GM19099 (cell line): ENCODE measurements around the gene ATP2B3.

Experiments
- POLR2A ChIP-seq: IDR thresholded peaks from 3 replicates; pipeline ENCODE4 v1.6.1; 2011; ENCODE audit warnings: low read depth; ENCODE audit not compliant: insufficient read length; ENCODE audit errors: extremely low read depth

ATP2B3 gene

GRCh38 chrX:153611298-153612095, 94.1 kb downstream of the ATP2B3 start:
- TF ChIP-seq POLR2A: no peak

- no peak for TF ChIP-seq POLR2A
Measured at GRCh38 chrX:153612413-153612812, 95.0 kb downstream of the ATP2B3 start.

GRCh38 chrX:153614818-153615217, 97.4 kb downstream of the ATP2B3 start:
- no peak for TF ChIP-seq POLR2A

GRCh38 chrX:153620576-153620975, 103.1 kb downstream of the ATP2B3 start:
- no peak for TF ChIP-seq POLR2A

- TF ChIP-seq POLR2A: no peak
Measured at GRCh38 chrX:153621949-153622598, 104.6 kb downstream of the ATP2B3 start.

DNA sequence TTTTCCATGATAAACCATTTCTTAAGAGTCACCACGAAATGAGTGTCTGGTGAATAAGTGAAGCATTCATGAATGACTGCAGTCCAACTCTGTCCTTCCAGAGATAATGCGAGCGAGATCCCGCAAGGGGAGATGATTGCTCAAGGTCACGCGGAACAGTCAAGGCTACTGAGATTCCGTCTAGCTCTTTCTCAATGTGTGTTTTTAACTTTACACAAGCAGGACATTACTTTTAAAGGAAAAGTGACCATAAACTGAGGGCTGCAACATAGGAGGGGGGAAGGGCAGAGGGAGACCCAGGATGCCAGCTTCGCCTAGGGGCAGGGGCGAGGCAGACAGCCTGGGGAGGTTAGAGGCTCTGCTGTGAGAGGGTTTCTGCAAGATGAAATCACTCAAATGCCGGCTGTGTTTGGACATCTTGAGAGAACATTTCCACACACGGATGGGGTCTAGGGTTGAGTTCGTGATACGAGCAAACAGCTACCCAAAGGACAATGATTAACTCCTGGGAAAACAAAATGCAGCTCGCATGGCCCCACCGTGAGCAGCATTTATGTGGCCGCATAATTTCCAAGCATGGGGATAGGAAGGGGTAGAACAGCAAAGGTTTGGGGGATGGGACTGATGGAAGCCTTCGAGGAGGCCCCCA, 105.3 kb downstream of the ATP2B3 start:
- no peak for TF ChIP-seq POLR2A

- no peak for TF ChIP-seq POLR2A
Measured at GRCh38 chrX:153623310-153624029, 106.0 kb downstream of the ATP2B3 start.

DNA sequence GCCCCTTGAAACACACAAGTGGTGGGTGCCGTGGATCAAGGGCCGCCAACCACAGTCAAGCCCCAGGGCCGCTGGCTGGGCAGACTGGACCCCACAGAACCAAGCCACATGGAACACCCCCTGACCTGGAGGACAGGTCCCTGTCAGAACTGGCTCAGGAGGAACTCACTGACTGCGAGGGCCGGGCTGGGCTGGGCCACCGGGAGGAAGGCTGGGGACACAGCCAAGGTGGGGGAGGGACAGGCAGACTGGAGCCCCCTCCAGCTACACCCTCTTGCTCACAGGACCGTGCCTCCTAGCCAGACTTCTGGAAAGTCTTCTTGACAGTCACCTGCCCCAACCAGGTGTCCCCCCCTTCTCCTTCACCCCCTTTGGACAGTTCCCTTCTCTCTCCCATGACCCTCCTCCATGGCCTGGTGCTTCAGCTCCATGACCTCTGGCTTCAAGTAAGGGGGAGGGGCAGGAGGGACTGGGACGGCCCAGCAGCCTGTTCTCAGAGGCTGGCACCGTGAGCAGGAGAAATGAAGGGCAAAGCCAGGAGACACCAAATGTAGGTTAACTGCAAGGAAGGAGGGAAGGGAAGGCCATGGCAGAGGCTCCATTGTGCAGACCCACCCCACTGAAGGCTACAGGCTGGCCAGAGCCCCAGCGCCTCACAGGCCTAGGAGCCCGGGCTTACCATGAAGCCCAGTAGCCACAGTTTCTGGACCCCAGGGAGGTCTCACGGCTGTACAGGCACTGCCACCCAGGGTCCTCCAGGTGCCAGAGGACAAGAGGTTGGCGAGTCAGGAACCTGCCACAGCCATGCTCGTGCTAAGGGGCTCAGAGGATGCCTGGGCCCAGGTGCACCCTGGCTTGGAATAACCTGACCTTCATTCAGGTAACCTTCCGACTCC, 107.0 kb downstream of the ATP2B3 start:
- no peak for TF ChIP-seq POLR2A

DNA sequence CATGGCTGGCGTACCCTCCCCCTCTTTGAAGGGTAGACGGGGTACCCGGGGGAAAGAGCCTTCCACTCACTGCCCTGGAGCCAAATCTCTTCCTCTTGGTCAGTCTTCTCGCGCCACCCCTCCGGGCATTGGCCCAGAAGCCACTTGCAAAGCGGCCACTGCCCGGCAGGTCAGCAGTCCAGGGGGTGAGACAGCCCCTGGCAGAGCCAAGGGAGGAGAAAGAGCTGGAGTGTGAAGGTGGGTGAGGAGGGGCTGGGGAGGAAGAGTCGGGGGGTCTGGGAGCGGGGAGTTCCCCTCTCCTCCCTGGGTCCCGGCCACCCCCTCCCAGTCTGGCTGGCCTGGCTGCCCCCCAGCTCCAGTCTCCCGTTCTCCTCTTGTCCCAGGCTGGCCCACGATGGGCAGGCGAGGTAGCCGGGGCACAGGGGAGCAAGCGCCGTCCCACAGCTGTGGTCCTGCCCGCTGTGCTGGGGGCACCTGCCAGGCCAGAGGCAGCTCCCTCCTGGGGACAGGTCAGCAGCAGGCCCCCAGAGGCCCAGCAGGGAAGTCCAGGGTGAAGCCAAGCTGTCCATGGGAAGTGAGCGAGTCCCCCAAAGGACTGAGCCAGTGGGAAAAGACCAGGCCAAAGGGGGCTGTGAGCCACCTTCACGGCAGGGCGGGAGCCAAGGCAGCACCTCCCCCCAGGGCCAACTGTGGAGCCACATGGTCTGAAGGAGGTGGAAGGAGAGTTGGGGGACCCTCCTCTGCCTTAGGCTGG, 108.0 kb downstream of the ATP2B3 start:
- no peak for TF ChIP-seq POLR2A

- no peak for TF ChIP-seq POLR2A
Measured at GRCh38 chrX:153626025-153626633, 108.7 kb downstream of the ATP2B3 start.

DNA sequence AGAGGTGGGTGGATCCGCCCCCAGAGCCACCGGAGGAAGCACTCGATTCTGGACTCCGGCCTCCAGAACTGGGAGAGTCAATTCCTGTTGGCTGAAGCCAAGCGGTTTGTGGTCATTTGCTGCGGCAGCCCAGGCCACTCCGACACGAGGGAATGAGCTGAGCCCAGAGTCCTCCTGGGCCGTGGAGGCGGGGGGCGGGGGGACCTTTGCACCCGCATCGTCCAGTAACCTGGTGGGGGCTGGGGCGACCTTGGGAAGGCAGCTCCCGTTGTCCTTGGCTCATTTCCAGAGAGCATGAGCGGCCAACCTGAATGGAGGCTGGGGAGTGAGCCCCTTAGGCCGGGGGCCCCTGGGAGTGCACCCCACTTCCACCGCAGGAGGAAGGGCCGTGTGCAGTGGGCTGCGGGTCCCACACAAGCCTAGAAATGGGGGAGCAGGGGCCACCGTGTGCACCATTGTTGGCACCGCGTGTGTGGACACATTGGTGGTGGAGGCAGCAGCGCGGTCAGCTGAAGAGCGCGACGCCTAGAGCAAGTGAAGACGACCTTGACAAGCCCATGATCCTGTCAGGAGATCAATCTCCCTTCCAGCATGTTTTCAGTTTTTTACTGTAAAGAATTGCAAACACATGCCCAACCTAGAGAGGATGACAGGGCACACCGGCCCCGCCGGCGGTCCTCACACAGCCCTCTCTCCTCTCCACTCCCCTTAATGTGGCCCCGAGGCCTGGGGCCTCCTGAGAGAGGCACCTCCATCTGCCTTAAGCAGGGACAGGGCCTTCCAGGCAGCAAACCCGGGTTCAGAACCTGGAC, 109.6 kb downstream of the ATP2B3 start:
- TF ChIP-seq POLR2A: no peak

DNA sequence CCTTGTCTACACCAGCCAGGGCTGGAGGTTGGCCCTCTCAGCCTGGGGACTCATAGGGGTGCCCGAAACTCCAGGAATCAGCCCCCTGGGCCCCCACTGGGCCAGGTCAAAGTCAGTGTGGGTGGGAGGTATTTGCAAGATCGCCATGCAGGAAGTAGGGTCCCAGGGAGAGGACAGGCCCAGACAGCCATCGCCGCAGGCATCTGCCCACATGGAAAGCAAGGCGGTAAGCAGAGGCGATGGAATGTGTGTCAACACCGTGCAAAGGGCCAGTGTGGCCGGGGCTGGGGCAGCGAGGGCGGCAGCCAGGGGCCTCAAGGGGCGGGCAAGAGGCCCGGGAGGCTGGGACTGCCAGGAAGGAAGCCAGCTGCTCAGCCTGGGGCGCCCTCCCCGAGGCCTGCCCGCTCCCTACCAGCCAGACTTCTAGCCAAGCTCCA, 110.3 kb downstream of the ATP2B3 start:
- TF ChIP-seq POLR2A: no peak
